Measurements from ENCODE around the gene LRRK2.

Gene LRRK2

GRCh38 chr12:40198601-40199000 is 26.2 kb upstream of the LRRK2 start:
- no peaks in the 10 kb centered on the region for H3K4me1 ChIP-seq (ENCODE audit: insufficient read depth, low read length, poor library complexity, severe bottlenecking)
- no peak overlapping the region for H3K9ac ChIP-seq (ENCODE audit: low read depth, low read length, poor library complexity, severe bottlenecking)
- H4K20me1 ChIP-seq (ENCODE audit: insufficient read depth, low read length, poor library complexity, severe bottlenecking), result no peaks in the 10 kb centered on the region
- no peaks in the 10 kb centered on the region for H3K79me2 ChIP-seq (ENCODE audit: insufficient read depth, low read length)
- H3K9me3 ChIP-seq (ENCODE audit: insufficient read depth, low read depth, low read length), result no peaks in the 10 kb centered on the region
- no peaks in the 10 kb centered on the region for H3K9me2 ChIP-seq (replicated peaks; ENCODE audit: low read depth, low read length)
- TF ChIP-seq CTCF (conservative IDR thresholded peaks at IDR 0.05; ENCODE audit: low read length) (no peak), EZH2phosphoT487 (IDR thresholded peaks at IDR 0.05; ENCODE audit: borderline replicate concordance) (no peak)
- no peaks in the 10 kb centered on the region for H3K36me3 ChIP-seq (ENCODE audit: insufficient read depth, low read length)
- no peak overlapping the region for H3K4me3 ChIP-seq (ENCODE audit: low read length, poor library complexity, severe bottlenecking)
- H2AFZ ChIP-seq (ENCODE audit: low read length), result no peak overlapping the region
- H3K27me3 ChIP-seq (ENCODE audit: insufficient read depth, low read length, poor library complexity, severe bottlenecking), result no peaks in the 10 kb centered on the region
- no peak overlapping the region for H3K4me2 ChIP-seq (ENCODE audit: low read depth, low read length, poor library complexity, severe bottlenecking)
- H3F3A ChIP-seq (ENCODE audit: low read depth), result no peaks in the 10 kb centered on the region

- Histone ChIP-seq H3K79me2 (ENCODE audit: insufficient read depth, low read length) (no peaks in the 10 kb centered on the region), H3K9me2 (replicated peaks; ENCODE audit: low read depth, low read length) (no peaks in the 10 kb centered on the region), H3K27me3 (ENCODE audit: insufficient read depth, low read length, poor library complexity, severe bottlenecking) (no peaks in the 10 kb centered on the region), H3K9ac (ENCODE audit: low read depth, low read length, poor library complexity, severe bottlenecking) (no peak overlapping the region), H3K4me2 (ENCODE audit: low read depth, low read length, poor library complexity, severe bottlenecking) (no peak overlapping the region), H3K4me3 (ENCODE audit: low read length, poor library complexity, severe bottlenecking) (no peak overlapping the region), H3F3A (ENCODE audit: low read depth) (no peaks in the 10 kb centered on the region), H4K20me1 (ENCODE audit: insufficient read depth, low read length, poor library complexity, severe bottlenecking) (no peaks in the 10 kb centered on the region), H2AFZ (ENCODE audit: low read length) (no peak overlapping the region), H3K9me3 (ENCODE audit: insufficient read depth, low read depth, low read length) (no peaks in the 10 kb centered on the region), H3K4me1 (ENCODE audit: insufficient read depth, low read length, poor library complexity, severe bottlenecking) (no peaks in the 10 kb centered on the region), H3K36me3 (ENCODE audit: insufficient read depth, low read length) (no peaks in the 10 kb centered on the region)
- no peak for TF ChIP-seq CTCF (conservative IDR thresholded peaks at IDR 0.05; ENCODE audit: low read length)
- TF ChIP-seq EZH2phosphoT487 (IDR thresholded peaks at IDR 0.05; ENCODE audit: borderline replicate concordance), result no peak
Observed at GRCh38 chr12:40202095-40203059, 22.4 kb upstream of the LRRK2 start.

- Histone ChIP-seq H3K79me2 (ENCODE audit: insufficient read depth, low read length) (no peaks in the 10 kb centered on the region), H3K4me2 (ENCODE audit: low read depth, low read length, poor library complexity, severe bottlenecking) (no peak overlapping the region), H3K4me3 (ENCODE audit: low read length, poor library complexity, severe bottlenecking) (no peak overlapping the region), H4K20me1 (ENCODE audit: insufficient read depth, low read length, poor library complexity, severe bottlenecking) (no peaks in the 10 kb centered on the region), H3K9me2 (replicated peaks; ENCODE audit: low read depth, low read length) (no peaks in the 10 kb centered on the region), H3K4me1 (ENCODE audit: insufficient read depth, low read length, poor library complexity, severe bottlenecking) (no peaks in the 10 kb centered on the region), H3K9ac (ENCODE audit: low read depth, low read length, poor library complexity, severe bottlenecking) (no peak overlapping the region), H2AFZ (ENCODE audit: low read length) (no peak overlapping the region), H3K36me3 (ENCODE audit: insufficient read depth, low read length) (no peaks in the 10 kb centered on the region), H3F3A (ENCODE audit: low read depth) (no peaks in the 10 kb centered on the region), H3K27me3 (ENCODE audit: insufficient read depth, low read length, poor library complexity, severe bottlenecking) (no peaks in the 10 kb centered on the region), H3K9me3 (ENCODE audit: insufficient read depth, low read depth, low read length) (no peaks in the 10 kb centered on the region)
- TF ChIP-seq EZH2phosphoT487 (IDR thresholded peaks at IDR 0.05; ENCODE audit: borderline replicate concordance) (no peak), CTCF (conservative IDR thresholded peaks at IDR 0.05; ENCODE audit: low read length) (no peak)
Observed at GRCh38 chr12:40203060-40203430, 21.8 kb upstream of the LRRK2 start.
